Lung (tissue), 12 donors: ENCODE data around the gene HCRTR1. TPM values are rescaled to one million over a fixed set of nuclear protein-coding genes. Genes with fewer than 3 reads are reported as not detected.

Source experiments
- ATAC-seq: fragments of 200-7000 bp; cut with Tn5 transposase; one replicate; pipeline ENCODE4 v1.9.1; 2020; ENCODE audit warnings: moderate number of reproducible peaks; ENCODE audit not compliant: insufficient read depth, low FRiP score
- DNase-seq, 3 donors: peaks; one replicate each; pipeline ENCODE4 v3.0.0-alpha.2; 2013 to 2017
- H3K27ac ChIP-seq, 2 donors: one replicate each; pipeline ENCODE4 v1.5.1; 2013; ENCODE audit warnings: mild to moderate bottlenecking in 2 of 2, moderate library complexity in 2 of 2, control low read depth in 1 of 2, inconsistent platforms in 1 of 2, low read depth in 1 of 2, low read length in 1 of 2
- H3K27me3 ChIP-seq, 3 donors: one replicate each; pipeline ENCODE4 v1.5.1; 2013; ENCODE audit warnings: low read length in 2 of 3; ENCODE audit not compliant: control insufficient read depth in 3 of 3, insufficient read depth in 3 of 3
- H3K36me3 ChIP-seq, 4 donors: one replicate each; pipeline ENCODE4 v1.5.1; 2013; ENCODE audit warnings: low read length in 4 of 4, mild to moderate bottlenecking in 1 of 4, moderate library complexity in 1 of 4; ENCODE audit not compliant: control insufficient read depth in 4 of 4, insufficient read depth in 4 of 4
- H3K4me1 ChIP-seq, 5 donors: one replicate each; pipeline ENCODE4 v1.5.1; 2013; ENCODE audit warnings: low read length in 5 of 5, mild to moderate bottlenecking in 2 of 5, moderate library complexity in 1 of 5; ENCODE audit not compliant: control insufficient read depth in 5 of 5, insufficient read depth in 5 of 5
- H3K4me3 ChIP-seq: one replicate; pipeline ENCODE4 v1.5.1; 2013; ENCODE audit warnings: mild to moderate bottlenecking, control low read depth, moderate library complexity
- H3K9ac ChIP-seq, 2 donors: one replicate each; pipeline ENCODE4 v1.5.1; 2013; ENCODE audit warnings: low read length in 2 of 2, control low read depth in 1 of 2; ENCODE audit not compliant: insufficient read depth in 1 of 2
- H3K9me3 ChIP-seq, 4 donors: one replicate each; pipeline ENCODE4 v1.5.1; 2013; ENCODE audit warnings: low read length in 3 of 4, mild to moderate bottlenecking in 1 of 4, moderate library complexity in 1 of 4; ENCODE audit not compliant: control insufficient read depth in 4 of 4, insufficient read depth in 3 of 4
- WGBS, 2 donors: extraction: QIAGEN DNeasy Blood & Tissue Kit; methylation state at CpG; one replicate each; pipeline ENCODE4 v1.1.7; 2013; 5-methylcytosine and 5-hydroxymethylcytosine counted together
- polyA plus RNA-seq, 2 donors: library from polyadenylated mRNA; stranded (reverse); fragments of 200-250 nt; gene quantifications; one replicate each; pipeline ENCODE4 v1.2.1, GENCODE V29; 2013
- total RNA-seq, 2 donors: library from RNA; depleted of rRNA in 1 of 2; stranded (reverse); fragments of >200 nt in 1 of 2; gene quantifications; one replicate each; pipeline ENCODE4 v1.2.1, GENCODE V29; 2014 to 2021
- TF ChIP-seq, protein P1 (sequence below): IDR thresholded peaks from 2 replicates; pipeline ENCODE4 v1.5.1; 2012; ENCODE audit warnings: mild to moderate bottlenecking; ENCODE audit errors: control extremely low read depth, extremely low read depth
- donor health status: control.
- donor health status: control.
- donor health status: Bipolar disorder and iron deficiency.
- donor health status: healthy.
- donor health status: DM: yes; HTN: yes; CAD: no.

HCRTR1 gene
- total and polyA plus RNA-seq, 4 donors = 0.08 to 0.14 TPM; not detected in 2

DNA sequence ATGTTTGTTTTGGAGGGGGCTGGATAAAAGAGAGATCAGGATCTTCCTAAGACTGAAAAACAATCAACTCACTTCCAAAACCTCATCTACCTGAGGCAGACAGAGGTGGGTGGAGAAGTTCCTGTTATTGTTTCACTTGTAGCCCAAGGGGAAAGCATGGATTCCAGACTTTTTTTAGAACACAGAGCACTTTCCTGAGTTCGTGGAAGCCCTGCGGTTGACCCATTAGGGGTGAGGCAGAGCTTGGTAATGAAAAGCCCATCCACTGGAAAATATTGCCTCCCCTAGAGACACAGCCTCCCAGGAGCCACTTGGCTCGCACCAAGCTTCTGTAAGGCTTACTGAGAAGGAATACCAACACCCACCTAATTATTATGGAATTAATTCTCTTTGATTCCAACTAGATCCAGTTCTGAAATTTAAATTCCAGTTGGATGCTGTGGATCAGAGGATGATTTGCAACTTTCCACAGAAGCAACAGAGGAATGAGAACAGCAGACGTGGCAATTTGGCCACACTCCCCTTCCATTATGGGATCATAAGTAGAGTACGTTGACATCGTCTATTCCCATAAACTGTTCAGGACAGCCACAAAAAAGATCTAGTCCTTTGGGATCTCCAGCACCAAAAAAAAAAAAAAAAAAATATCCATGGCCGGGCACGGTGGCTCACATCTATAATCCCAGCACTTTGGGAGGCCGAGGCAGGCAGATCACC is 31.3 kb downstream of the HCRTR1 start:
- H3K4me3 ChIP-seq = no peak overlapping the region
- H3K9me3 ChIP-seq = peaks cover 0 to 3% (median 0%) of the 10 kb centered on the region in 4 donors
- H3K4me1 ChIP-seq = peaks cover 0 to 15% (median 5%) of the 10 kb centered on the region in 5 donors
- peak overlapping the region in 1 of 2 donors; percentile 48 for H3K27ac ChIP-seq
- no peaks in the 10 kb centered on the region for H3K27me3 ChIP-seq
- TF ChIP-seq, protein P1, sequence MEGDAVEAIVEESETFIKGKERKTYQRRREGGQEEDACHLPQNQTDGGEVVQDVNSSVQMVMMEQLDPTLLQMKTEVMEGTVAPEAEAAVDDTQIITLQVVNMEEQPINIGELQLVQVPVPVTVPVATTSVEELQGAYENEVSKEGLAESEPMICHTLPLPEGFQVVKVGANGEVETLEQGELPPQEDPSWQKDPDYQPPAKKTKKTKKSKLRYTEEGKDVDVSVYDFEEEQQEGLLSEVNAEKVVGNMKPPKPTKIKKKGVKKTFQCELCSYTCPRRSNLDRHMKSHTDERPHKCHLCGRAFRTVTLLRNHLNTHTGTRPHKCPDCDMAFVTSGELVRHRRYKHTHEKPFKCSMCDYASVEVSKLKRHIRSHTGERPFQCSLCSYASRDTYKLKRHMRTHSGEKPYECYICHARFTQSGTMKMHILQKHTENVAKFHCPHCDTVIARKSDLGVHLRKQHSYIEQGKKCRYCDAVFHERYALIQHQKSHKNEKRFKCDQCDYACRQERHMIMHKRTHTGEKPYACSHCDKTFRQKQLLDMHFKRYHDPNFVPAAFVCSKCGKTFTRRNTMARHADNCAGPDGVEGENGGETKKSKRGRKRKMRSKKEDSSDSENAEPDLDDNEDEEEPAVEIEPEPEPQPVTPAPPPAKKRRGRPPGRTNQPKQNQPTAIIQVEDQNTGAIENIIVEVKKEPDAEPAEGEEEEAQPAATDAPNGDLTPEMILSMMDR = no peak
- H3K36me3 ChIP-seq = peaks cover 0 to 10% (median 4%) of the 10 kb centered on the region in 4 donors
- no peak overlapping the region for H3K9ac ChIP-seq
- DNase-seq (no peak), ATAC-seq (no peak)
- 76 to 84% methylated on average over 9 of the region's 9 CpGs for WGBS, 2 donors

DNA sequence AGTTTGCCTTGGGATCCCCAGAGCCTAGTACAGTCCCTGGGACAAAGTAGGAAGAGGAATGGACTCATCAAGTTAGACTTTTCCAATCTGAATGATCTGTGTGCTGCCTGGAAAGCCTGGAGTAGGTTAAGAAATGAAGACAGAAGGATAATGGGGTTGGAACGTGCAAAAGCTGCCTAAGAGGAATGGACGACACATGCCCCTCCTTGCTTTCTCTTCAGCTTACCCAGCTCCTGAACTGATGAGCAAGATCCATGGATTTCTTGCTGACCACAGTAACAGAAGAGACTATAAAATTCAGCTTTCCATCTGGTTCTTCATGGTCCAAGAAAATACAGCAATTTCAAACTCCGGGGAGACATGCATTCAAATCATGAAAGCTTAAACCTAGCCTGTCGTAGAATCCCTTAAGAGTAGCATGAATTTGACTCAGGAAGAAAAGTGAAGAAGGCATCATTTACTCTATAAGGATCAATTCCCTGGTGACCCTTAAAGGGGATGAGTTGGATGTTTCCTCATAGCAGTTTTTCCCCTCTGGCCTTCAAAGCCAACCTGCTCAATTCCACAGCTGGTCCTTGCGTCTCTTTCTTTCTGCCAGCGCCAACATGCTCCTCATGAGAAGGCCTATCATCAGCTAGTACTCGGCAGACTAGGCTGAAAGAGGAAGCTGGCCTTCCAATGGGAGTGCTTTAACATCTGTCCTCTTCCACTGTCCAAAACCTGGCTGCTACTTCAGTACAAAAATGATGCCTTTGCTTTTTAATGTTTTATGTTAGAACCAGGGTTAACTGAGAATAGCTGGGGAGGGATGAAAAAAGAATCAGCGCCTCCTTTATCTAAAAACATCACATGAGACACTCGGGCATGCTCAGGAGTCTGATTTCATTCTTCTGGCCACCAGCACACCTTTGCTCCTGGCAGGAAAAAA is 32.9 kb downstream of the HCRTR1 start:
- H3K9ac ChIP-seq = no peak overlapping the region
- H3K4me3 ChIP-seq = no peak overlapping the region
- H3K36me3 ChIP-seq = peaks cover 0 to 10% (median 3%) of the 10 kb centered on the region in 4 donors
- no peaks in the 10 kb centered on the region for H3K27me3 ChIP-seq
- ATAC-seq = no peak
- no peak for DNase-seq
- H3K4me1 ChIP-seq = peaks cover 0 to 9% (median 4%) of the 10 kb centered on the region in 5 donors
- TF ChIP-seq, protein P1 = no peak
- WGBS, 2 donors = 80 to 83% methylated on average over 9 of the region's 9 CpGs
- peaks cover 0 to 3% (median 0%) of the 10 kb centered on the region in 4 donors for H3K9me3 ChIP-seq
- H3K27ac ChIP-seq = peak overlapping the region in 1 of 2 donors; percentile 17

DNA sequence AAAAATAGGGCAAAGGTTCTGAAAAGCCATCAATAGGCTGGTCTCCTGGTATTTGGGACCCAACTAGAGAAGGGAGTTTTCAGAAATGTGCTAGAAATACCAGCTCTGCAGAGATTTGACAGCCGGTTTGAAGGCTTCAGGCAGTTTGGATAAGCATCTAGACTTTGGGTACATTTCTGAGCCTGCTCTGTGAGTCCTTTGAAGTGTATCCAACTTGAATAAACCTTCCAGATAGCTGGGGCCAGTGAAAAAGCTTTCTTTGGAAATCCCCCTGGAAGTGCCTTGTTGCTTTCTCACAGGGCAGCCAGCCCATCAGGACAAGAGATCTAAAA is 33.6 kb downstream of the HCRTR1 start:
- TF ChIP-seq, protein P1 = no peak
- Histone ChIP-seq H3K36me3 (peaks cover 0 to 16% (median 3%) of the 10 kb centered on the region in 4 donors), H3K9ac (no peak overlapping the region), H3K27me3 (no peaks in the 10 kb centered on the region), H3K9me3 (peaks cover 0 to 2% (median 0%) of the 10 kb centered on the region in 4 donors), H3K4me1 (peaks cover 0 to 5% (median 0%) of the 10 kb centered on the region in 5 donors), H3K27ac (peak overlapping the region in 1 of 2 donors; percentile 17), H3K4me3 (no peak overlapping the region)
- DNase-seq (peak in 1 of 3 donors; percentile 24), ATAC-seq (no peak)
- 27 to 56% methylated on average over 1 of the region's 1 CpG for whole genome bisulfite sequencing, 2 donors
